Skin of body (tissue), 2 donors: ENCODE results near the gene TC2N. TPM values are rescaled to one million over a fixed set of nuclear protein-coding genes. Genes with fewer than 3 reads are reported as not detected.
"Not testable (repeated sequence)": the region's sequence is repeated elsewhere in the genome, so short reads cannot be mapped to it uniquely, and the experiment has no call there.

ENCODE experiments used
- DNase-seq: peaks from one replicate; lab custom pipeline; 2025; lab: John Stamatoyannopoulos, UW
- total RNA-seq: library from RNA; depleted of rRNA; stranded (reverse); fragments of >200 nt; gene quantifications from one replicate; pipeline ENCODE4 v1.2.3, GENCODE V29; 2014

TC2N gene
- total RNA-seq: 20.2 TPM

DNA sequence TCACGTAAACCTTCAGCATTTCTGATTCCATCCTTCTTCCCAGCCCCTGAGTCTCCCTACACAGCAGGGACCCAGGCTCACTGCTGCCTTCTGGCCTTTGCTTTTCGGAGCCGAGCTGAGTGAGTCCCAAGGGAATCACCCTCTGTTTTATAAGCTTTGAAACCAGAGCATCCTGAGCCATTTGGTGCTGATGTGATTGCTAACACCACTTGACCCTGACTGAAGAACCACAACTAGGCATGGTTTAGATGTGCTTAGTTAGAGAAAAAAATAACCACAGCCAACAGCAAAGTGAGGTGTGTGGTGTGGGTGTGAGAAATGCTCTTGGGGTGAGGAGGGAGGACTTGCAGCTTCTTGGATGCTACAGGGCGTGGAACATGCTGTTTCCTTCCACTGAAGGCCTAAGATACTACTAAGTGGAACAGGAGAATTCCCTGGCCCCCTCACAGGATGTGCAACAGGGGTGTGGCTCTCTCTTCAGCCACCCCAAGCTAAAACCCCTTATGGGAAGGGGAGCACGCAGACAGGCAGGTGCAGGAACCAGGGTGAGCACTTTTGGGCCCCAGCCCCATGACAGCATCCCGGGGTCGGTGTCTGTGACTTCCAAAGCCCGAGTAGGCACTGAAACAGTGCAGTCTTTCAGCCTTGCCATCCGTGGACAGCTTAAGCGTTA, at the start of gene TC2N:
Gene TC2N, minus strand, starts transcription at position 221 of the 673 bp plus-strand sequence. CDS start 53,767 bp downstream, outside the sequence.
- no peak for DNase-seq

DNA sequence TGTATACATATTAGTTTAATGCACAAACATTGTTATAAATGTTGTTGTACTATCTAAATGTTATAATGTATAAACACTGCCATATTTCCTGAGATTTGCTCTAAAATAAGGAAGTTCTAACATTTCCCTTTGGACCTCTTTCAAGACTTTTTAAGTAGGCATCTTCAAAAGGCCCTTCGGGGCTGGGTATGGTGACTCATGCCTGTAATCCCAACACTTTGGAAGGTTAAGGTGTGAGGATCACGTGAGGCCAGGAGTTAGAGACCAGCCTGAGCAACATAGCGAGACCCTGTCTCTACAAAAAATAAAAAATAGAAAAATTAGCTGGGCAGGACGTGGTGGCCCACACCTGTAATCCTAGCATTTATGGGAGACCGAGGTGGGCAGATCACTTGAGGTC, 44.7 kb upstream of the TC2N start:
- no peak for DNase-seq

DNA sequence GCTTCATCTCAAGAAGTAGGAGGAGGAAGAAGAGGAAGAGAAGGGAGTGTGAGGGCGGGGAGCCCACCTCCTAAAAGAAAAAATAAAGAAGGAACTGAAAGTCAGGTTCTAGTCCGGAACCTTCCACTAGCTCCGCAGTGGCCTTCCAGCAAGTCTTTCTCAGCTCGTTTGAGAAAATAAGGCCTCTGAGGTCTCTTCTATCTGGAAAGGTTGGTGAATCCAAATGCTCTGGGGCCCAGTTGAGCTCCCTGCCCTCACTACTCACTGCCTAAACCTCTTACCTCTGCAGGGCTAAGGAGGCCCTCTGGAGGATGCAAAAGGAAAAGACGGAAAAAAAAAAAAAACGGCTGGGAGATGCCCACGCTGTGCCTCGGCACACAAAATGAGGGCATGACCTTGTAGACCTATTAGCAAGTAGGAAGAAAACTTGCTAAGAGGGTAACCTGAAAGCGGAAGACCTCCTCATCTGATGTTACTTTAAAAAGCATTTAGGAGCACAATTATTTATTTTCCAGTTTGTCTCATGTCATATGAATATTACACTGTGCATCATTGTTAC, 44.2 kb upstream of the TC2N start:
- no peak for DNase-seq

DNA sequence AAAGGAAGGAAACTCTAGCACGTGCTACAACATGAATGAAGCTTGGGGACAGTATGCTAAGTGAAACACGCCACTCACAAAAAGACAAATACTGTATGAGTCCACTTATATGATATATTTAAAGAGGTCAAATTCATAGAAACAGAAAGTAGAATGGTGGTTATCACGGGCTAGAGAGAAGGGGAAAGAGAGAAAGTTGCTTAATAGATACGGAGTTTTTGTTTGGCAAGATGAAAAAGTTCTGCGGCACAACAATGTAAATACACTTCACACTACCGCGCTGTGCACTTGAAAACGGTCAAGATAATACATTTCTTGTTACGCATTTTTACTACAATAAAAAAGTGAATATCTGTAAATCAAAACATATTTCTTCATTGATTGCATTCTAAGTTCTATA, 42.9 kb upstream of the TC2N start:
- no peak for DNase-seq

DNA sequence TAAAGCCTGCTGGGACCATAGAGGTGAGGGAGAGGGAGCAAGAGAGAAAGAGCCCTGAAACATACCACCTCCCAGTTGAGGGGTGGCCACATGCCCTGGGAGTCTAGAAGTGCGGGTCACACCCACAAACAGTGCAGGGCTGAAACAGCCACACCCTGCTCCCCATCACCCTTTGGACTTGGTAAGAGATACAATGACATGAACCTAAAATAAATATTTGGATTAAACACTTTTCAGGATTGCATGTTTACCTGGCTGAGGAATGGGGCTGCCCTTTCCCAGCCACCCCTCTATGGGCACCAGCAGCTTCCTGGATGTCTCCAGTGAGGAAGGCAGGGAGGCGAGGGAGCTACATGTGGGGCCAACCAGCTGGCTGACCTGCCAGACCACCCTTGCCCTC, 39.0 kb upstream of the TC2N start:
- DNase-seq: no peak

DNA sequence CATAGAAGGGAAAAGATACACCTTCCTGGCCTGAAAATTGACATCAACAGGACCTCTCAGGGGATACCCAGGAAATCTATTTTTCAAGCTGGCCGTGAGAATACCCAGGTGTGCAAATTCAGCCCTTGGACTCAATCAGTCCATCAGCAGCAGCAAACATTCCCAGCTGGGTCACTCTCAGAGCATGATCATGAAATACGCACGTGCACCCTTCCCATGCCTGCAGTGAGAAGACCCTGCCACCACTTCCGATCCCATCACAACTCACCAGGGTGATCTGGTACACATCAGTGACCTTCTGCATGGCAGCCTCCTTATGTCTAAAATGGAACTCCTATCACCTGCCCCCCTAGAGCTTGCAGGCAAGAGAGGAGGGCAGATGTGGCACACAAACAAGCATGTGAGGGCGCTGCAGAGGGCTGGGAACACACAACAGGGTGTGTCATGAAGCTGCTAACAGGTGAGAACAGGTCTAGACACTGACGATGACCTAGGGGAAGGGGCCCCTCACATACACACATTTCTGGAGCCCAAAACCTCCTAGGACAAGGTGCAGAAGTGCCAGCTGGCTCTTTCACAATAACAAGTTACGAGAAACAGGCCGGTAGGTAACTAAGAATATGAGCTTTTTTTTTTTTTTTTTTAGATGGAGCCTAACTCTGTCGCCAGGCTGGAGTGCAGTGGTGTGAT, 37.8 kb upstream of the TC2N start:
- DNase-seq: no peak

DNA sequence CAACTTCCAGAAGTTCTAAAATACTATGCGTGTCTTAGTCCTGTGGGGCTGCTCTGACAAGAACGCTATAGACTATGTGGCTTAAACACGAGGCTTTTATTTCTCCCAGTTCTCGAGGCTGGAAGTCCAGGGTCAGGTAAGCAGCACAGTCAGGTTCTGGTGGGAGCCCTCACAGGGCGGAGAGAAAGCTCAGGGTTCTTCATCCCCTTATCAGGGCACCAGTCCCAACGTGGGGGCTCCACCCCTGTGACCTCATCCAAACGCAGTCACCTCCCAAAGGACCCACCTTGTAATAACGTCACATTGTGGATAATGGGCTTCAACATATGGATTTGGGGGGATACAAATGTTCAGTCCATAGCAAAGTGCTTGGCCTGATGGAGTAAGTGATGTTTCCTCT, 37.1 kb upstream of the TC2N start:
- no peak for DNase-seq

DNA sequence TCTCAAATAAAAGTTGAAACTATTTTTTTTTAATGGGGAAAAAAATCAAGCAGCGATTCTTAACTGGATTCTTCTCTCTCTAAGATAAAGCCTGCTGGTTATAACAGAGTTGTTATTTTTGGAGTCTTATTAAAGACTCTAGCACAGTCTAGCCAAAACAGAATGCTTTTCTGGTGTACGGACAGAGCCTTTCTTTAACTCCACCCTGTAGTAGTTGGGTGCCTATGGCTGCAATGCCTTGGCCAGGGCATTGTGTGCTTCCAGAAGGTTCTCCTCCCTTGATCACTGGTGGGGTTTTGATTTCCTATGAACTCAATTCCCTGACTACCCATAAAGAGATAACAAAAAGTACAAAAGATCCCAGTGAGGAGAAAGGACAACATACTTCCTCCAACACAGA, 35.7 kb upstream of the TC2N start:
- no peak for DNase-seq

DNA sequence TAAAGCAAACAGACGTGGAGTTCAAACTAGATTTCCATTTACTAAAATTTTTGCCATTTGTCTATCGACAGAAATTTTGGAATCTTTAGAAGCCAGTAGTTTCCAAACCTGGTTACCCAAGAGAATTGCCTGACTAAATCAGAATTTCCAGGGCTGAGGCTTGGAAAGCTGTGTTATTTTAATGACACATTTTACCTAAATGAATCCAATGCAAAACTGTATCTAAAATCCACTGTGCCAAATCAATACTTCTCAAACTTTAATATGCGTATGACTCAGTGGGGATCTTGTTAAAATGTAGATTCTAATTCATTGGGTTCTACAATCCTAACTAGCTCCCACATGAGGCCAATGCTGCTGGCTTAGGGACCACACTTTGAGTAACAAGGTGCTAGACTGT, 35.0 kb upstream of the TC2N start:
- DNase-seq: no peak

DNA sequence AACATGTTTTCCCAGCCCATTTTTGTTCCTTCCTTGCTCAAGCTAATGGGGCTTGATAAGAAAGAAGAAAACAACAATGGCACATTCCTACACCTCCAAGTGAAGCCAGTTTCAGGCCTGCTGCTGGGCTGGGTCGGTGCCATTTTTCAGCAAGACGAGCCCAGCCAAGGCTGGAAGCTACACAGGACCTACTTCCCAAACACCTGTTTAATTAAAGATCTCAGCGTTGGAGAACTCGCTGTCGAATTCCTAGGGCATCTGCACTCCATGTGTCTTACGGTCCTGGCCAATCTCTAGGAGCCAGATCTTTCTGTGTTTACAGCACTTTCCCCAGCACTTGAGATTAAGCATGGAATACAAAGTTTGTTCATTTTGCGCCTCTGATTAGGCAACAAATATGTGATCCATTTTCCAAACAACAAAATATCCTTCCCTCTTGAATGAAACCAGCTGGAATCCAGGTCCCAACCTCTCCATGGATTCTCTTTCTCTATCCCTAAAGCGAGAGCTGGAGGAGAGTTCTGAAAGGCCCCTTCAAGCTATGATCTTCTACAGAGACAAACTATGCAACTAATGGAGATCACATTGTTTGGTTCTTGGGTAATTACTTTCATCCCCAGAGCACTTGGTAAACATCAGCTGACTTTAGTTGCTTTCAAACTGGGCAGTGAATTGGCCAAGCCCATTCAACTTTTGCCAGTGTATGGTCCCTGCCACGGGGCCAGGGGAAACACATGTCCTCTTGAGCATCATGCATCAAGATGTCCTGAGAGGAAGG, 34.3 kb upstream of the TC2N start:
- peak; percentile 91 for DNase-seq

DNA sequence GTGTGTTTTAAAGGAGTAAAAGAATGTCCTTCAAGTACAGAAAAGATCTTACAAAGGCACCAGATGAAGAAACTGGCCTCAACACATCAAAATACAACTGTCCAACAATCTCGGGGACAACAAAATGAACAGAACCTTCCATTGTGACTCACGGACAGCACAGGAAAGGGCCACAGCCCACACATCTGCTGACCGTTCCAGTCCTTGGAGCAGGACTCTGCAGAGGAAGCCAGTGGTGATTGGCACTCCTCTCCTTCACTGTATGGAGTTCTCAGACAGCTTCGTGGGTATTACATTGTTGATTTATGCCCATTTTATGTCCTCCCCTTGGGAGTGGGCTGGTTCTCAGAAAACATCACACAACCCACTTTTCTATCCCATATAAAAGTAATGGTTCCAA, 32.5 kb upstream of the TC2N start:
- DNase-seq: no peak

DNA sequence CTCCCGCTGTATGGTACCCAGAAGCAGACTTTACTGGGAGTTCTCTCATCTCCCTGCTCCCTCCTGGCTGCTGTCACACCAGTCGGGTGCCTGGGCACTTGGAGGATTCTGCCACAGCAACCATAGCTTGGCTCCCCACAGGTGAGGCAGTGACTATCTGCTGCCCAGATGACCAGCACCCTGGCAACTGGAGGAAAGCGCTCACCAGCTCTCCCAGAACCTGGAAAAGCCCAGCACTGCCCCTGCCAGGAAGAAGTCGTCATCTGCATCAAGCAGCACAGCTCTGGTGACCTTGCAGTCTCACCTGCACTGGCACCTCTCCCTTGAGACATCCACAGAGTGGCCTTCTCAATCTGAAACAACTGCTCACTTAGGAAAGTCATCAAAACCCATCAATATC, 31.9 kb upstream of the TC2N start:
- DNase-seq: no peak

DNA sequence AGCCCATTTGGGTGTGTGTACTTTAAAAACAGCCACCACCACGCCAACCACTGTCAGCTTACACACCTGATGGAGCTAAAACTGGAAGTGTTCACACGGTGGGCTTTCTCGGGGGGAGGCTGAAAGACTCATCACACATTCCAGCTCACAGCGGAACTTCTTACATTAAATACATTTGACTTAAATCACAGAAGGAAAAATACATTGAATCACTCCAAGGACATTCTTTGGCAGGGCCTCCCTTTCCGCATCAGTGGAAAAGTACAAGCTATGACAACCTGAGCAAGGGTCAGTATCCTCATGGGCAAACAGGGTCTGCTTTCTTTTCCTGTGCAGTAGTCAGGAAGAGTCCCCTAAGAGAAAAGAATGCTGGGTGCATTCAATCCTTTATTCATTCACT, 31.0 kb upstream of the TC2N start:
- DNase-seq: no peak

DNA sequence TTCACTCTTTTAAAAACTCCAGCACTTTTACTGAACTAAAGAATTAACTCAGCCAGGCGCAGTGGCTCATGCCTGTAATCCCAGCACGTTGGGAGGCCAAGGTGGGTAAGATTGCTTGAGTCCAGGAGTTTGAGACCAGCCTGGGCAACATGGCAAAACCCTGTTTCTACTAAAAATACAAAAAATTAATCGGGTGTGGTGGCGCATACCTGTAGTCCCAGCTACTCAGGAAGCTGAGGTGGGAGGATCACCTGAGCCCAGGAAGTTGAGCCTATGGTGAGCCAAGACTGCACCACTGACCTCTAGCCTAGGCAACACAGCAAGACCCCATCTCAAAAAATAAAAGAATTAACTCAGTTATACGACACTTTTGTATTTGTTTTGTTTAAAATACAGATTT, 30.4 kb upstream of the TC2N start:
- not testable (repeated sequence) for DNase-seq

DNA sequence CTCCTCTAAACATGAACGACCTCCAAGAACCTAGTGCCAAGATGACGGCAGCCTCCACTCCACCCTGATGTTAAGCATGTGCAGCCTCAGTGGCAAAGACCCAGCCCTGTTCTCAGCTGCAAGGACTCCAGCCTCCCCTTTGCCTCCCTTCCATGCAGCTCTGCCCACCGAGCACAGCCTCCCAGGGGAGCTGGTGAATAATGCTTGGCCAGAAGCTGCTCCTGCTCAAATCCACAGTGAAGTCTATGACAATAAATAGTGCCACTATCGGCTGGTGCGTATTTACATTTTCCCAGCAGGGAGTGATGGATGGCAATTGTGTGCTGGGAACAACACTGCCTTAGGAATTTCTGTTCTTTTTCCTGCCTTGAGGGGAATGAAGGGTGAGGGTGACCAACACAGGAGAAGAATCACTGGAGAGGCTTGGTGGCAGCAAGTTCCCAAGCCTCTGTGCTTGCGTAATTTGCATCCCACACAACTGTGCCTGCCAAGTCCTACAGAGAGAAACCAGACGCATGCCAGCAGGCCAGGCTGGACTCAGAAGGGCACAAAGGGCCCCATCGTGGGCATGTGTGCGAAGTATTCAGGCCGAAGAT, 29.9 kb upstream of the TC2N start:
- no peak for DNase-seq

DNA sequence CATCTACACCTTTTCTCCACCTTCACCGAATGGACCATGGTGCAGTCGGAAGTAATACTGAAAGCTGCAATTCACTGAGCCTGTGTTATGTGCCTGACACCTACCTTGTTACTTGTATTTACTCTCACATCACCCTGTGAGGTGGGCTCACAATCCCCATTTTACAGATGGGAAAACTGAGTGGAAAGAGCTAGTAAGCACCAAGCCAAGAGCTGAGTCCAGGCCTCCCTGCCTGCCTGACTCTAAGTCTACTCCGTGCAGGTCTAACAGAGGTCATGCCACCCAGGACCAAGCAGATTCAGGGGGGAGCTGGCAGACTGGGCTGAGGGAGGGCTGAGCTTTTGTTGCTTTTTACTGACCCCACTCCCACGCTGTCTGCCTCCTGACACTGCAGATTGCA, 29.1 kb upstream of the TC2N start:
- no peak for DNase-seq

DNA sequence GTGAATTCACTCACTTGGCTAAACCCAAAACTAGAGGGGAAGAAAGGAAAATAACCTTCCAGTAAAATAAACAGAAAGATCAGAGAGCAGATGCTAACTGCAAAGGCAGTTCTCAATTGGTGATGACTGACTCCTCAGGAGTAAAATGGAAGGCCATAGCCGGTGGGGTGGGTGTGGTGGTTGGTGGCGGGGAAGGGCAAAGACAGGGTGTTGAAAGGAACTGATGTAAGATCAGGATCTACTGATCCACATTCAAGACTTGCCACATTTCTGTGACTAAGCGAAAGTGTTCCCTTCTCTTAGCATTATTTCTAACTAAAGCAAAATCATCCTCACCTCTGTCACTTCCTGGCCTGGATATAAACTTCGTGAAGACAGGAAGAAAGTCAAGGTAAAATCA, 26.3 kb upstream of the TC2N start:
- no peak for DNase-seq

DNA sequence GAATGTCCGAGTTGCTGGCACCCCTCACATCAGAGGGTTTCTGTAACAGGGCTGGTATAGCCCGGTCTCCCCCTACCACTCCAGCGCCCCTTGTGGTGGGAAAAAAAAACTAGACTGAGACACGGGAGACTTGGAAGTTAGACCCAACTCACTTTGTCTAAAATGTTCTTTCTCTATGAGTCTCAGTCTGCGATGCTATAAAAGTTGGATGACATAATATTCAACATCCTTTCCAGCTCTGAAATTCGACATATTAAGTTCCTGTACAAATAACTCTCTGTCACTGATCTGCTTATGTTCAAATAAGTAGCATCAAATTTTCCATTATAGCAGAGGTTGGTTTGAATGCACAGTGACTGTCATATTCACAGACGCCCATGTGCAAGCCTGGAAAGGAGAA, 25.7 kb upstream of the TC2N start:
- peak; percentile 64 for DNase-seq

DNA sequence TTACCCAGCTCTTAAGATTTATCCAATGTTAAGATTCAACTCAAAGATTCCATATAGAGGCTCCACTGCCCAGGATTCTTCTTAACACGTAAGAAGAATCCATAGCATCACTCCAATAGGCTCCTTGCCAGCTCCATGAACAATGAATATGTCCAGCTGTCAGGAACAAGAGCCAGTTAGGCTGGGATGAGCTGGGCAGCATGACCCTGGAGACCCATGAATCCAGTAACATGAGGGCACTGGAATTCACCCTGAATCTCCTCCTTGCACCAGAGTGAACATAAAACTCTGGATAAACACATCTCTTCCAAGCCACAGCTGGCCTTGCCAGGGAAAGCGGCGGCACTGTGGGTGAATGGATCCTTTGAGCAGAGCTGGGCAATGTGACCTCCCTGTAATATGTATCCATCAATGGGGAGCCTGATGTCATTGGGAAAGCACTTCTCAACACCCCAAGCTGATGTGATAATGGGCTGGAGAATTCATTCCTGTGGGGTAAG, 24.4 kb upstream of the TC2N start:
- no peak for DNase-seq

DNA sequence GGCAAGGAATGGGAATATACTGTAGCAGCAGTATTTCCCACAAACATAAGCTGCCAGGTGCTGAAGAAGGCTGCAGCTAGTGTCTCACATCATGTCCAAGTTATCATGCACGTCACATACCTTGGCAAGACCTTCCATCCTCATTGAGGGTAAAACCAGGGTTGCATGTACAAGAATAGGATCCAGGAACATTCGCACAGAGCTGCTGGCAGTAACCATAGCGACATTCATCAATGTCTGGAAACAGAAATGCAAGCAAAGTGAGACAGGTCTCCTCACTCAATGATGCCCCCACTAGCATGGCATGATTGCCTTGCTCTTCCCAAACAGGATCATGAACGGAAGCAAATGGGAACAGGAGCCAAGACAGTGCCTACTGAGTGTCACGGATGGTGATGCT, 23.8 kb upstream of the TC2N start:
- no peak for DNase-seq

DNA sequence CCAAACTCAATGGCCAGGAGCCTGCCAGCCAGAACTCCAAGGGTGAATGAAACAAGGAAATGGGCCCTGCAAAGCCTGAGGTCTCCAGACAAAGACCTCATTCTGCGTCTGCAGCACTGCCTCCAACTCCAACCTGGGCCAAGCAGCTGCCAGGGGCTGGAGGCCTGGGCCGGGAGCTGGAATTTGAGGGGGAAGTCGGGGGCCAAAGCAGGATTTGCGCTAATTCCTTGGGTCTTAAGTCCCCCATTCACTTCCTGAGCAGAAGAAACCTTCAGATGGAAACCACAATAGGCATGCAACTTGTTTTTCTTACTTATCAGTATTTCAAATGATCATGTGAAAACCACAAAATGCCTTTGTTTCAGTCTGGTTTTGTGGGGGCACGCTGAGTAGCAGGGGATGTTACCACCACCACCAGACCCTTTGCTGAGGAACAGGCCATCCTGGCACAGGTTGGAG, 23.0 kb upstream of the TC2N start:
- no peak for DNase-seq
